ENCODE measurements around the gene UBL4A.

DNA sequence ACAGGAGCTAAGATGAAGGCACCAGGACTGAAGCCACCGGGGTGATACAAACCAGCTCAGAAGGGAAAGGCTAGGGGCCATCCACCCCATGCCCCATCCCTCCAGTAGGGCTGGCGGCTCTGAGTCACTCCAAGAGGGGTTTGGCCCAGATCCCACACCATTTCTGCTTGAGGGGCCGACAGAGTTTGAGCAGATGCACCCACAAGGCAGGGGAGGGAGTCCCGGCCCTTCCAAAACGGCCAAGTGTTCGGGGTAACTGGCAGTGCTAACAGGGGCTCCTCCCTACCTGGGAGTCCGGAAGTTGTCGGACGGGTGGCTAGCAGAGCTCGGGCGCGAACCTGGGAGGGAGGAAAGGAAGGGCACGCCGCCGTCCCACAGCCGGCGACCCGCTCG lies 3.6 kb upstream of the UBL4A start:
- TF ChIP-seq ARNTL (CRISPR knock-in tag; IDR thresholded peaks at IDR 0.05; ENCODE audit: borderline replicate concordance, low read depth) (no peak), ESRRG (CRISPR knock-in tag; IDR thresholded peaks at IDR 0.05) (no peak), PPARA (CRISPR knock-in tag; IDR thresholded peaks at IDR 0.05; ENCODE audit: borderline replicate concordance) (no peak), RARB (CRISPR knock-in tag; IDR thresholded peaks at IDR 0.05) (no peak), ZFP3 (CRISPR knock-in tag; IDR thresholded peaks at IDR 0.05) (no peak), ZFP30 (CRISPR knock-in tag; IDR thresholded peaks at IDR 0.05) (no peak)
- TF ChIP-seq, protein P1, sequence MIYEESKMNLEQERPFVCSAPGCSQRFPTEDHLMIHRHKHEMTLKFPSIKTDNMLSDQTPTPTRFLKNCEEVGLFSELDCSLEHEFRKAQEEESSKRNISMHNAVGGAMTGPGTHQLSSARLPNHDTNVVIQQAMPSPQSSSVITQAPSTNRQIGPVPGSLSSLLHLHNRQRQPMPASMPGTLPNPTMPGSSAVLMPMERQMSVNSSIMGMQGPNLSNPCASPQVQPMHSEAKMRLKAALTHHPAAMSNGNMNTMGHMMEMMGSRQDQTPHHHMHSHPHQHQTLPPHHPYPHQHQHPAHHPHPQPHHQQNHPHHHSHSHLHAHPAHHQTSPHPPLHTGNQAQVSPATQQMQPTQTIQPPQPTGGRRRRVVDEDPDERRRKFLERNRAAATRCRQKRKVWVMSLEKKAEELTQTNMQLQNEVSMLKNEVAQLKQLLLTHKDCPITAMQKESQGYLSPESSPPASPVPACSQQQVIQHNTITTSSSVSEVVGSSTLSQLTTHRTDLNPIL (CRISPR knock-in tag; IDR thresholded peaks at IDR 0.05; ENCODE audit: low read depth) = no peak
- TF ChIP-seq, protein P2, sequence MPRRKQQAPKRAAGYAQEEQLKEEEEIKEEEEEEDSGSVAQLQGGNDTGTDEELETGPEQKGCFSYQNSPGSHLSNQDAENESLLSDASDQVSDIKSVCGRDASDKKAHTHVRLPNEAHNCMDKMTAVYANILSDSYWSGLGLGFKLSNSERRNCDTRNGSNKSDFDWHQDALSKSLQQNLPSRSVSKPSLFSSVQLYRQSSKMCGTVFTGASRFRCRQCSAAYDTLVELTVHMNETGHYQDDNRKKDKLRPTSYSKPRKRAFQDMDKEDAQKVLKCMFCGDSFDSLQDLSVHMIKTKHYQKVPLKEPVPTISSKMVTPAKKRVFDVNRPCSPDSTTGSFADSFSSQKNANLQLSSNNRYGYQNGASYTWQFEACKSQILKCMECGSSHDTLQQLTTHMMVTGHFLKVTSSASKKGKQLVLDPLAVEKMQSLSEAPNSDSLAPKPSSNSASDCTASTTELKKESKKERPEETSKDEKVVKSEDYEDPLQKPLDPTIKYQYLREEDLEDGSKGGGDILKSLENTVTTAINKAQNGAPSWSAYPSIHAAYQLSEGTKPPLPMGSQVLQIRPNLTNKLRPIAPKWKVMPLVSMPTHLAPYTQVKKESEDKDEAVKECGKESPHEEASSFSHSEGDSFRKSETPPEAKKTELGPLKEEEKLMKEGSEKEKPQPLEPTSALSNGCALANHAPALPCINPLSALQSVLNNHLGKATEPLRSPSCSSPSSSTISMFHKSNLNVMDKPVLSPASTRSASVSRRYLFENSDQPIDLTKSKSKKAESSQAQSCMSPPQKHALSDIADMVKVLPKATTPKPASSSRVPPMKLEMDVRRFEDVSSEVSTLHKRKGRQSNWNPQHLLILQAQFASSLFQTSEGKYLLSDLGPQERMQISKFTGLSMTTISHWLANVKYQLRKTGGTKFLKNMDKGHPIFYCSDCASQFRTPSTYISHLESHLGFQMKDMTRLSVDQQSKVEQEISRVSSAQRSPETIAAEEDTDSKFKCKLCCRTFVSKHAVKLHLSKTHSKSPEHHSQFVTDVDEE (CRISPR knock-in tag; IDR thresholded peaks at IDR 0.05) = no peak

Data from SK-N-SH treated with all-trans-retinoic acid at 6 μM for 48 hours (cell line).